Activated CD8-positive, alpha-beta memory T cell treated with anti-CD3 and anti-CD28 coated beads, Interleukin-2, amount 50 U/mL, for 48 hours (primary cell): Measurements from ENCODE around the gene LINGO3.
A peak's percentile ranks its signal among the peaks of the same experiment; 100 is the strongest.

Experiments used
- DNase-seq: peaks from one replicate; pipeline ENCODE4 v3.0.0-alpha.2; 2020

The LINGO3 gene

DNA sequence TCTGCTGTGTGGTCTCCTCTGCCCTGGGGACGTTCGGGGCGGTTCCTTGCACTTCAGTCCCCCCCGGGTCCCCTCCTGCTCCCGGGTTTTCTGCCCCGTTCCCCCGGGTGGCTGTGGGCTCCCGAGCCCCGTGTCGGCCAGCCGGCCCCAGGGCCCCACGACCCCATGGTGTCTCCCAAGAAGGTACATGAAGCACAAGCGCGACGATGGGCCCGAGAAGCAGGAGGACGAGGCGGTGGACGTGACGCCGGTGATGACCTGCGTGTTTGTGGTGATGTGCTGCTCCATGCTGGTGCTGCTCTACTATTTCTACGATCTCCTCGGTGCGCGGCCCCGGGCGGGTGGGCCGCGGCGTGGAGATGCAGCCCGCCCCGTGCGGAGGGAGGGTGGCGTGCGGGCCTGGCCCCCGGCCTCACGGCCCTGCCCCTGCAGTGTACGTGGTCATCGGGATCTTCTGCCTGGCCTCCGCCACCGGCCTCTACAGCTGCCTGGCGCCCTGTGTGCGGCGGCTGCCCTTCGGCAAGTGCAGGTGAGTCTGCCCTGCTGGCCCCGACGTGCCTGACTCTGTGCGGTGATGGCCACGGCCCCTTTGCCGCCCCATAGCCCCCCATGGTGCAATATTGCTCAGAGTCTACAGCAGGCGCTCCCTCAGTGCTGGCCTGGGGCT, 31.8 kb upstream of the LINGO3 start:
- DNase-seq, result no peak

DNA sequence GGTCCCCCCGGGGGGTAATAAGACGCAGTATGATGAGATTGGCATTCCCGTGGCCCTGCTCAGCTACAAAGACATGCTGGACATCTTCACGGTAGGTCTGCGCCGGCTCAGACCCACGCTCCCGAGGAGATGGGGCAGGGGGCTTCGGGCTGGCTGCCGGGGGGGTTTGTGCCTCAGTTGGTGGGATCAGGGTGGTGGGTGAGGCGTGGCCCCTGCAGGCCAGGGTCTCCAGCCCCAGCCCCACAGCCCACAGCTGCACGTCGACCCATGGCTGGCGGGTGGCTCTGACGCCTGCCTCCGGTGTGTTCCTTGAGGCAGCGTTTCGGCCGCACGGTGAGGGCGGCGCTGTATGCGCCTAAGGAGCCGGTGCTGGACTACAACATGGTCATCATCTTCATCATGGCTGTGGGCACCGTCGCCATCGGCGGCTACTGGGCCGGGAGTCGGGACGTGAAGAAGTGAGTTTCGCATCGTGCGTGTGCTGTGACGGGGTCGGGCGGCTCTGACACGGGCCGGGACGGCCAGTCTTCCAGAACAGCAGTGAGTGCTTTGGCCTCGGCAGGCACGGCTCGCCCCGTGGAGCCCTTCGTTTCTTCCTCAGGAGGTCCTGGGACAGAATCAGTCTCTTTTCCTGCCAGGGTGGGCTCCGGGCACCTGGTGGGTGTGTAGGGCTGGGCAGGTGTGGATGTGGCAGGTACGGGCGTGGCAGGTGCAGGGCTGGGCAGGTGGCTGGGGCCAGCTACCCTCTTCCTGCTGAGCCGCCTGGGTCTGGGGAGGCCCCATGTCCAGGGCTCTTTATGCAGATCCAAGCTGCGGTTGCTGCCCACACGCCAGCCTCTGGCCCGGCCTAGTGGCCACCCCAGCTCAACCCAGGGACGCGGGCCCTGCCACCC, 31.0 kb upstream of the LINGO3 start:
- DNase-seq, result no peak

DNA sequence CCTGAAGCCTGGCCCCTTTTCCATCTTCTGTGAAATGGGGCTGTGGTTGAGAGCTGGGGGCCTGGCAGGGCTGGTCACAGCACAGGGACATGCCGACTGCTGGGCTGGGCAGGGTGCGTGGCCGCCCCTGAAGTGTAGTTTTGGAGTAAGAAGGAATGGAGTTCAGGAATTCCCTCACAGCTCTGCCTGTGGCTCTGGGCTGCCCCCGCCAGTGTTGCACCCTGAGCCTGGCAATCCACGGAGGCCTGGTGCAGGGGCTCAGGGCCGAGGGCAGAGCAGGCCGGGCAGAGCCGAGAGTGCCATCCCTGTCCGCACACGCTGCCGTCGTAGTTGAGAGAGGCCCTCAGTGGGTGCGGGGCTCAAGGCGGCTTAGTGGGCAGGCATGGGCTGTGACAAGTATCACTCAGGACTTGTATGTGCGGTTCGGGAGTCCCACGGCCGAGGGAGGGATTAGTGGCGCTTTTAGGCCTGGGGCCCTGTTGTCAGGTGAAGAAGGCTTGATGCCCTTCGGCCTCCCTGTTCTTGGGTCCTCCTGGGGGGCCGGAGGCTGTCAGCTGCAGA, 30.2 kb upstream of the LINGO3 start:
- DNase-seq, result no peak

DNA sequence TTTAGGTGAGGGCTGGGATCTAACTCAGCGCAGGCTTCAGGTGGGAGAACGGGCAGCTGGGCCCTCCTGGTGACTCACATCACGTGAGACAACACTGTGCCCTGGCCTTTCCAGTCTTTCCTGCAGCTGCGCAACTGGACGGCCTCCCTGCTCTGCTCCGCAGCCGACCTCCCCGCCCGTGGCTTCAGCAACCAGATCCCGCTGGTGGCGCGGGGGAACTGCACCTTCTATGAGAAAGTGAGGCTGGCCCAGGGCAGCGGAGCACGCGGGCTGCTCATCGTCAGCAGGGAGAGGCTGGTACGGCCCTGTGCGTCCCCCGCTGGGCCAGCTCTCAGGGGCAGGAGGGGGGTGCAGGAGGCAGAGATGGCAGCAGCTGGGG, 29.4 kb upstream of the LINGO3 start:
- DNase-seq, result no peak

DNA sequence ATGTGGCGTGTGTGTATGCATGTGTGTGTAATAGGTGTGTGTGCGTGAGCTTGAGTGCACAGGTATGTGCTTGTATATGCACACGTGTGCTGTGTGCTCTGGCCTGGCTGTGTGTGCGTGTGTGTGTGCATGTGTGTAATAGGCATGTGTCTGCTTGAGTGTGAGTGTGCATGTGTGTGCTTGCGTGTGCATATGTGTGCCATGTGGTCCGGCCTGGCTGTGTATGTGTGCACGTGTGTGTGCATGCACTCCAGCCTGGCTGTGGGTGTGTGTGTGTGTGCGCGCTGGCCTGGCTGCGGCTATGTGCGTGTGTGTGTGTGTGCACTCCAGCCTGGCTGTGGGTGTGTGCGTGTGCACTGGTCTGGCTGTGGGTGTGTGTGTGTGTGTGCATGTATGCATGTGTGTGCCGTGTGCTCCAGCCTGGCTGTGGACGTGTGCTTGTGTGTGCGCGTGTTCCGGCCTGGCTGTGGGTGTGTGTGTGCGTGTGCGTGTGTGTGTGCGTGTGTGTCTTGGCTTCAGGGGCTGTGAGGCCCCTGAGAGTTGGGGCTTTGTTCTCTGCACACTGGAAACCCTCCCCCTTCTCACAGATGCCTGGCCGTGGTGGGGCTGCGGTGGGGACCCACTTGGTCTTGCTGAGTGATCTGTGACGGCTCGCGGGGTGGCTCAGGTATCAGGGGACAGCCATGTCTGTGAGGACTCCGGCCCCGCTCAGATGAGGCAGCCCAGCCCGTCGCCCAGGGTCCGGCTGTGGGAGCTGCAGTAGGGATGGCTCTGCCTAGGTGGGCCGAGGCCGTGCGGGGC, 28.8 kb upstream of the LINGO3 start:
- DNase-seq, result no peak

DNA sequence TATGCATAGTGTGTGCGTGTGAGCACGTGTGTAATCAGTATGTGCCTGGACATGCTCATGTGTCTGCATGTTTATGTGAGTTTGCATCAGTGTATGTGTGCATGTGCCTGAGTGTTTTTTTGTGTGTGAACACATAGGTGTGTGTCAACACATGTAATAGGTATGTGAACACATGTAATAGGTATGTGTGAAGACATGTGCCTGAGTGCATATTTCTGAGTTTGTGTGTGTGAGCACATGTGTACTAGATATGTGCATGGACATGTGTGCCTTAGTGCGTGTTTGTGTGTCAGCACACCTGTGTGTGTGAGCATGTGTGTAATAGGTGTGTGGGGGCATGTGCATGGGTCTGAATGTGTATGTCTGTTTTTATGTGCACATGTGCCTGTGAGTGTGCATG, 27.9 kb upstream of the LINGO3 start:
- DNase-seq, result no peak

DNA sequence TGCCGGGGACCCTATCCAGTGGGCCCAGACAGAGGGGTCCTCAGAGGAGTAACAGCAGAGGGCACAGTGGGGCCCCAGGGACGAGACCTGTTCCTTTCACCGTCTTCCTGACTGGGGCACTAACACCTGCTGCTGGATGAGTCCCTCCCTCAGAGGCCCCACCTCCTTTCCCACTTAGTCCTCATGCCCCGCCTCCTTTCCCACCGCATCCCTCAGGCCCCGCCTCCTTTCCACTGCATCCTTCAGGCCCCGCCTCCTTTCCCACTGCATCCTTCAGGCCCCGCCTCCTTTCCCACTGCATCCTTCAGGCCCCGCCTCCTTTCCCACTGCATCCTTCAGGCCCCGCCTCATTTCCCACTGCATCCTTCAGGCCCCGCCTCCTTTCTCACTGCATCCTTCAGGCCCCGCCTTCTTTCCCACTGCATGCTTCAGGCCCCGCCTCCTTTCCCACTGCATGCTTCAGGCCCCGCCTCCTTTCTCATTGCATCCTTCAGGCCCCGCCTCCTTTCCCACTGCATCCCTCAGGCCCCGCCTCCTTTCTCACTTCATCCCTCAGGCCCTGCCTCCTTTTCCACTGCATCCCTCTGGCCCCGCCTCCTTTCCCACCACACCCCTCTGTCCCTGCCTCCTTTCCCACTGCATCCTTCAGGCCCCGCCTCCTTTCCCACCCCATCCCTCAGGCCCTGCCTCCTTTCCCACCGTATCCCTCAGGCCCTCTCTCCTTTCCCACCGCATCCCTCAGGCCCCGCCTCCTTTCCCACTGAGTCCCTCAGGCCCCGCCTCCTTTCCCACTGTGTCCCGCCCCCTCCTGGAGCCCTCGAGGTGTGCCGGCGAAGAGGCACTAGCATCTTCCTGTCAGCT, 27.3 kb upstream of the LINGO3 start:
- DNase-seq, result no peak

DNA sequence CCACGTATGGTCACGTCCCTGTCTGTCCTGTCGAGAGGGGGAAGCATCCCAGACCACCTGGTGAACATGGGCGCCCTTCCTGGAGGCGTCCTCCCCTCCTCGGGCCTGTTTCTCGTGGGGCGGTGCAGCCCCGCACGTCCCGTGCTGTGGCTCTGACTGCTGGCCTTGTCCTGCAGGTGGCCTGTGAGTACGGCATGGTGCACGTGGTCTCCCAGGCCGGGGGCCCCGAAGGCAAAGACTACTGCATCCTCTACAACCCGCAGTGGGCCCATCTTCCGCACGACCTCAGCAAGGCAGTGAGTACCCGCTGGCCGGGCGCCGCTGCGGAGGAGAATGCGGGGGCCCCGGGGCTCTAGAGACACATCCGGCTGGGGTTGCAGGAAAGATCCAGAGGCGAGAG, 26.5 kb upstream of the LINGO3 start:
- no peak for DNase-seq

DNA sequence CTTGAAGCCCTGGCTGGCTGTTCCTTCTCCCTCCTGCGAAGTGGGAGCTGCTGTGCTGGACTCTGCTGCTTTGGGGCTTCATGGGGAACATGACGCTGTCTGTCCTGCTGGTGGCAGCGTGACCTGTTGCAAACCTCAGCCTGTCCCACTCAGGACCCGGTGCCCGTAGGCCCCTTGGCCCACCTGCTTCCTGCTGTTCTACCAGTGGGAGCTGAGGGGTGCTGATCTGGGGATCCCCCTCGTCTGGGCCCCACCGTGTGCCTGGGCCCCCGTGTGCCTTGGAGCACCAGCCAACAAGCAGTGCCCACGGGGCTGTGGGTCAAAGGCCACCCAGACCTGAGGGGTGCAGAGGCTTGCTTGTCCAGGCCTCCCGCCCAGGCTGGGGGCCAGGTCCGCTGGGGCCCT, 25.9 kb upstream of the LINGO3 start:
- no peak for DNase-seq

DNA sequence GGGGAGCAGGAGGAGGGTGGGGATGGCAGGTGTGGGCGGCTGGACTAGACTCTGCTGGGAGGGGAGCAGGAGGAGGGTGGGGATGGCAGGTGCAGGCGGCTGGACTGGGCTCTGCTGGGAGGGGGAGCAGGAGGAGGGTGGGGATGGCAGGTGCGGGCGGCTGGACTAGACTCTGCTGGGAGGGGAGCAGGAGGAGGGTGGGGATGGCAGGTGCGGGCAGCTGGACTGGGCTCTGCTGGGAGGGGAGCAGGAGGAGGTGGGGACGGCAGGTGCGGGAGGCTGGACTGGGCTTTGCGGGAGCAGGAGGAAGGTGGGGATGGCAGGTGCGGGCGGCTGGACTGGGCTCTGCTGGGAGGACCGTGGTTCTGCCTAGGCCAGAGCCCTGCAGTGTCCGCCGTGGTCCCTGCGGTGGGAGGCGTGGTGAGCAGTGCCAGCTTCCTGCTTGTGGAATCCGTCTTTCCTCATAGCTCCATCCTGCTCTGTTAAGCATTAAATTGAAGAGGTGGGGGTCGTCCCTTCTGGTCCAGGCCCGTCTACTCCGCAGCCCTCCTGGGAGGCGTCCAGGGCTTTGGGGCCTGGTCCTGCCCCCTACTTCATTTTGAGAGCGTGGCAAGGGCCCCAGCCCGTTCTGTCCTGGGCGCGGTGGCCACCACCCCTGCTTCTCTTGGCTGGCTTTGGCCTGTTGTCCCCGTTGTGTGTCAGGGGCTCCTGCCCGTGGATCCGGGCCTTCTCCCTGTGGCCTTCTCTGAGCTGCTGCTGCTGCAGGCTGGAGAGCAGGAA, 25.3 kb upstream of the LINGO3 start:
- no peak for DNase-seq

DNA sequence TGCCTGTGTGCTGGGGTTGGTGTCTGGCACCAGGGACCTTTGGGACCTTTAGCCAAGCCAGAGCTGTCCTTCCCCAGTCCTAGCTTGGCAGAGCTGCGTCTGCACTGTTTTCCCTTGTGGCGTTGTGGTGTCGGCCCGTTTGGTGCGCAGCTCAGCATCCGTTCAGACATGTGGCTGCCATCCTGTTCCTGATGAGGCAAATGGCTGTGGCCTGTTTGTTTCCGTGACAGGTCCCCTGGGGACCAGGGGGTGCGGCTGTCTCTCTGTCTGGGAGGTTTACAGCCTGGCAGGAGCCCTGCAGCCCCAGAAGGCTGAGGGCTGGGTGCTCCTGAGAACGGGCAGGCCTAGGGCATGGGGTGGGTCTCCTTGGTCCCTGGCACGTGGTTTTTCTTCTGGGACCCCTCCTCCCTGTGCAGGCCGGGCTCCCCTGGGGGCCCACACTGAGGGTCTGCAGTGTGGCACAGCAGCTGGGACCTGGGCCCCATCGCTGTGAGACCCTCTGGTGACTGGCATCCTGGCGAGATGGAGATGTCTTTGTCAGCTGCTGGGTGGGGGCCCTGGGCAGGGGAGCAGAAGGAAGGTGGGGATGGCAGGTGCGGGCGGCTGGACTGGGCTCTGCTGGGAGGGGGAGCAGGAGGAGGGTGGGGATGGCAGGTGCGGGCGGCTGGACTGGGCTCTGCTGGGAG, 24.5 kb upstream of the LINGO3 start:
- no peak for DNase-seq

DNA sequence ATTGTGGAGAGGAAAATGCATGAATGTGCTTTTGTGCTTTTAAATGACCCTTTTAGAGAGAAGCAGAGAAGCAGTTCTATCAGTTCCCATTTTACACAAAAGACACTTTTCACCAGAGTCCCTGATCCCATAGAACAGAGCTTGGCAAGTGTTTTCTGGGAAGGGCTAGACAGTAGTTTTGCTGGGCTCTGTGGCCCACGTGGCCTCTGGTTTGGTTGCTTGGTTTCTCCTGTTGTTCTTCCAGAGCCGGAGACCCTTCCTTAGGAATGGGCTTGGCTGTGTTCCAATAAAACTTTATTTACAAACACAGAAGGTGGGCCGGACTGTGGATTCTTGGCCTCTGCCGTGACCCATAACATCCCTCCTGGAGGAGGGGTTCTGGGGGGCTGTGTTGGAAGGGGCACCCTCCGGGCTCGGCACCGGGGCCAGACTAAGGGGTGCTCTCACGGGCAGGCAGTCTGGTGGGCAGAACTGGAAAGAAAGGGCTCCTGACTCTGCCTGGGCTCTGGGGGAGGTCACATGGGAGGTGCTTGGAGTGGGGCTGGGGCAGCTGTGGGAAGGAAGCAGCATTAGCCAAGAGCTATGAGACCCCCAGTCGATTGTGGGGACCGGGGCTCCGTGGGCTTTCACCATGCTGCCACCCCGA, 23.8 kb upstream of the LINGO3 start:
- DNase-seq, result no peak

DNA sequence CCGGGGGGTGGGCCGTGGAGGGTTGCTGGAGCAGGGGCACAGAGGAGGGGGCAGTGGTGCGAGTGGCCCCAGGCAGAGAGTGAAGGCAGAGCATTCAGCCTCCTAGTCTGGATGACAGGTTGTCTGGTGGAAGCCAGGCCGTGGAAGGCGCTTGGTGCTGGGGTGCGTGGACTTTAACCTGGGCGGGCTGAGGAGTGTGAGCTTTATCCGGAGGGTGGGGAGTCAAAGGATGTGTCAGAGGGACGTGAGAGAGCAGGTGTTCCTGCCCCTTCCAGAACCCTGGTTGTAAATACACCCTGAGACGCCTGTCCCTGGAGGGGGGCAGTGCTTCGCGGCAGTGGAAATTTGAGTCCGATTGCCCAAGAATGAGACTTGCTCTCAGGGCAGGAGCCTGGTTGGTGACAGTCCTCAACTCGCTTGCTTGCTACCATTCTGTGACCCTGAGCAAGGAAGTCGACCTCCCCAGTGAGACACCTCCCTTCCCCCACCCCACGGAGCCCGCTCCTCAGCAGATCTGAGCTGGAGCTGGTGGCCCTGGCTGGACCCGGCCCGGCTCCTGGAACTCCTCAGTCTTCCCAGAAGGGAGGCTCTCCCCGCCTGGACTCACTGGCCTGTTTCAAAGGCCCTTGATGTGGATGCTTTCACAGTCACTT, 22.8 kb upstream of the LINGO3 start:
- DNase-seq, result no peak

DNA sequence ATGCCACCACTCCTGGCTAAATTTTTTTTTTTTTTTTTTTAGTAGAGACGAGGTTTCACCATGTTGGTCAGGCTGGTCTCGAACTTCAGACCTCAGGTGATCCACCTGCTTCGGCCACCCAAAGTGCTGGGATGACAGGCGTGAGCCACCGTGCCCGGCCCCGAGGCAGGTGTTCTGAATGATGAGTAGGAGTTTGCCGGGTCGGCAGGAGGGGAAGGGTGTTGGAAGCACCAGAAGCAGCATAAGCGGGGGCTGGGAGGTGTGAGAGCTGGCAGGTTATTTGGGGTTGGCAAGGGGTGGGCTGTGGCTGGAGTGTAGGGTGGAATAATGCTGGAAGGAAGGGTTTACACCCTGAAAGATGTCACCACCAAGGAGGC, 22.3 kb upstream of the LINGO3 start:
- no peak for DNase-seq

DNA sequence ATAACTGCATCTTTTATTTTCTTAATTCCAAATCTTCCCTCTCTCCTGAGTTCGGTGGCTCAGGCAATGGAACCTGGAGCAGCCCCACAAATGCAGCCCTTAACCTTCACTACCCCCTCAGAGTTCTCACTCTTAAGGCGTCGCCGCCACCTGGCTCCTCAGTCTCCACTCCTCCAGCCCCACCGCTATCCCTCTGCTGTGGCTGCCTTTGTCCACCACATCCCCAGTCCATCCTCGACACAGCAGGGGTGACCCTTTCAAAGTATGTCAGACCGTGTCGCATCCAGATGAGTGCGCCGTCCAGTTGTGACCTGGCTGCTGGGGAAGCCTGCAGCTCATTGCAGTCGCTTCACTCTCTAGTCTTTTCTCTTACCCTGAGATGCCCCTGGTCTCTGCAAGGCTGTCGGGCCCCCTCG, 21.6 kb upstream of the LINGO3 start:
- no peak for DNase-seq

DNA sequence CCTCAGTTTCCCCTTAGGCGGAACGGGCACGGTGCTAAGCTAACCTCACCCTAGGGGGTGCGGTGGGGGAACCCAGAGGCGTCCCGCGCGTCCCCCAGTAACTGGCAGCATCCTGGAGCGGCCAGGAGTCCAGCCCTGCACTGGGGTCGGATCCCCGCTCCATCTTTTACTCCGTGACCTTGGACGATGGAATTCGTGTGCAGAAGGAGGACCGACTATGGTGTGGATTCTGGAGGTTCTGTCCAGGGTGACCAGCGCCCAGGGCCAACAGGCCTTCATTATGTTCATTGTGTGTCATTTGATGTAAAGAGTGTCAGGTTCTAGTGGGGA, 21.2 kb upstream of the LINGO3 start:
- no peak for DNase-seq

DNA sequence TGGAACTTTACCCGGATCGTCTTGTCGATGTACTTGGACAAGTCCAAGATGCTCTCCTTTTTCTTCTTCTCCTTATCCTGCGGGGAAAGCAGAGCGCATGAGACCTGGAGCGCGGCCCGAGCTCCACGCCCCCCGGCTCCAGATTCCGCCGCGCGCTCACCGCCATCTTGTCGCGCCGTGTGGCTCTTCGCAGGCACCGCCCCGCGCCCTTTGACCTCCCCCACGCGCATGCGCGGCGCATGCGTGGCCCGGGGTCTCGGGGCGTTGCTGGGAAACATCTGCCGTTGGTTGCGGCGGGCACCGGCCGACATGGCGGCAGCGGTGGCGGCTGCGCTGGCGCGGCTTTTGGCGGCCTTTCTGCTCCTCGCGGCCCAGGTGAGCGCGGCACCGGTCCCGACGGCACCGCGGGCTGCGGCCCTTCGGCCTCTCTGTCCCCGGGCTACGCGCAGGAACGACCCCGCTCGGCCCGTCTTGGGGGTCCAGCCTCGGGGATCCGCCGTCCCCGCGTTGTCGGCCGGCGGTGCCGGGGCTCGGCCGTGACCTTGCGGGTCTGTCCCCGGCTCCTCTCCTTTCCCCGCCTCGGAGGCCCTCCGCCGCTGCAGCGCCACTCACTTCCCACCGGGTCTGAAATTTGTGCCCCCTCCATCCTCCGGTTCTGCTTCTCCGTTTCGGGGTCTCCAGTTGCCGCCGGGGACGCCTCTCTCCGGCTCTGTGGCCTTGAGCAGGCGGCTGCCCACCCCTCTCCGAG, 20.6 kb upstream of the LINGO3 start, which contains the start of the genes LSM7 and SPPL2B:
TSS of gene LSM7 (minus strand) at position 186 of the 748 bp plus-strand sequence. CDS start at position 166, 20 bp downstream.
TSS of gene SPPL2B (plus strand) at position 284 of the 748 bp plus-strand sequence. CDS start at position 310, 26 bp downstream.
- DNase-seq, result peak; percentile 97

DNA sequence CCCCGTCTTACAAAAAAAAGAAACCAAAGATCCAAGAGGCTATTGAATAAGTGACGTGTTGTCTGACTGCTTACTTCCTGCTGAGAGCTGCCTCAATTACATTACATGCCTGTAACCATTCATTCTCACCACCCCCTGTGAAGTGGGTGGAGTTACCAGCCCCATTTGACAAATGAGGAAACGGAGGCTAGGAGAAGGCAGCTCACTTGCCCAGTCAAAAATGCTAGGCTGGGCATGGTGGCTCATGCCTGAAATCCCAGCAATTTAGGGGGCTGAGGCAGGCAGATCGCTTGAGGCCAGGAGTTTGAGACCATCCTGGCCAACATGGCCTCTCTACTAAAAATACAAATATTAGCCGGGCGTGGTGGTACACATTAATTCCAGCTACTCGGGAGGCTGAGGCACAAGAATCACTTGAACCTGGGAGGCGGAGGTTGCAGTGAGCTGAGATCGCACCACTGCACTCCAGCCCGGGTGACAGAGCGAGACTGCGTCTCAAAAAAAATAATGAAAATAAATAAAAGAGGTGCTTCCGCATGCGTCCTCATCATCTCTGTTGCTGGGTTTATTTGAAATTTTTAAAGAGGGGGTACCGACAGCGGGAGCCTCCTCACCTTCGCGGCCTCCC, 19.9 kb upstream of the LINGO3 start:
- DNase-seq, result peak; percentile 72
